WTC11 (cell line): Measurements from ENCODE around the gene CROCC2. TPM values are rescaled to one million over a fixed set of nuclear protein-coding genes. Genes with fewer than 3 reads are reported as not detected.

Source experiments
- ATAC-seq: fragments of 200-7000 bp; cut with Tn5 transposase; 2 replicates; pipeline ENCODE4 v1.10.0; 2021; ENCODE audit warnings: mild to moderate bottlenecking, moderate library complexity
- CTCF ChIA-PET: fragments of 300-600 bp; sonication (Branson Sonifier 250); formaldehyde crosslinking; loops from one replicate; lab custom pipeline; 2021; ENCODE audit warnings: antibody characterized with exemption; lab: Charles Lee
- POLR2A ChIA-PET: fragments of 350-600 bp; sonication (Branson Sonifier 250); formaldehyde crosslinking; loops from one replicate; lab custom pipeline; 2021; ENCODE audit warnings: antibody characterized with exemption; lab: Charles Lee
- DNase-seq: peaks from one replicate; pipeline ENCODE4 v3.0.0; 2021; ENCODE audit warnings: low spot score
- H3K27ac Mint-ChIP-seq: 2 replicates; pipeline ENCODE4 v1.8.0; 2021; ENCODE audit warnings: mixed read lengths
- H3K27me3 Mint-ChIP-seq: 2 replicates; pipeline ENCODE4 v1.8.0; 2021; ENCODE audit warnings: low read depth, mild to moderate bottlenecking, moderate library complexity, mixed read lengths
- H3K36me3 Mint-ChIP-seq: 2 replicates; pipeline ENCODE4 v1.8.0; 2021; ENCODE audit warnings: mixed read lengths
- H3K4me1 Mint-ChIP-seq: 2 replicates; pipeline ENCODE4 v1.8.0; 2022; ENCODE audit warnings: mixed read lengths
- H3K4me3 Mint-ChIP-seq: 2 replicates; pipeline ENCODE4 v1.8.0; 2021; ENCODE audit warnings: mild to moderate bottlenecking, moderate library complexity, mixed read lengths
- H3K9me3 Mint-ChIP-seq: 2 replicates; pipeline ENCODE4 v1.8.0; 2021; ENCODE audit warnings: mixed read lengths
- E2F1 ChIP-seq: sonication (generic); formaldehyde crosslinking; IDR thresholded peaks from 2 replicates; pipeline ENCODE4 v1.8.0; 2022; ENCODE audit warnings: mild to moderate bottlenecking, missing genetic modification reagents
- E2F4 ChIP-seq: sonication (generic); formaldehyde crosslinking; IDR thresholded peaks from 2 replicates; pipeline ENCODE4 v1.8.1; 2022; ENCODE audit warnings: low read depth, mild to moderate bottlenecking, moderate library complexity, missing genetic modification reagents, borderline replicate concordance
- ELF4 ChIP-seq: sonication (generic); formaldehyde crosslinking; IDR thresholded peaks from 2 replicates; pipeline ENCODE4 v1.8.1; 2022; ENCODE audit warnings: low read depth, mild to moderate bottlenecking, moderate library complexity, missing genetic modification reagents
- JAZF1 ChIP-seq: fragments of 250-450 bp; sonication (Bioruptor Pico); IDR thresholded peaks from 2 replicates; pipeline ENCODE4 v1.9.0; 2021; ENCODE audit warnings: moderate library complexity, mild to moderate bottlenecking, inconsistent platforms
- MLX ChIP-seq: sonication (generic); formaldehyde crosslinking; IDR thresholded peaks from 2 replicates; pipeline ENCODE4 v1.8.1; 2023; ENCODE audit warnings: mild to moderate bottlenecking, missing genetic modification reagents, moderate library complexity
- NFE2L1 ChIP-seq: sonication (generic); formaldehyde crosslinking; IDR thresholded peaks from 2 replicates; pipeline ENCODE4 v1.8.1; 2023; ENCODE audit warnings: missing genetic modification reagents
- NR2C2 ChIP-seq: sonication (generic); formaldehyde crosslinking; IDR thresholded peaks from 2 replicates; pipeline ENCODE4 v1.8.0; 2022; ENCODE audit warnings: mild to moderate bottlenecking, missing genetic modification reagents
- SOX15 ChIP-seq: fragments of 250-450 bp; sonication (Bioruptor Pico); IDR thresholded peaks from 2 replicates; pipeline ENCODE4 v1.9.0; 2021; ENCODE audit warnings: mild to moderate bottlenecking
- USF2 ChIP-seq: sonication (generic); formaldehyde crosslinking; IDR thresholded peaks from 2 replicates; pipeline ENCODE4 v1.8.1; 2023; ENCODE audit warnings: mild to moderate bottlenecking, missing genetic modification reagents, moderate library complexity
- ZNF232 ChIP-seq: sonication (generic); formaldehyde crosslinking; IDR thresholded peaks from 2 replicates; pipeline ENCODE4 v1.8.0; 2022; ENCODE audit warnings: mild to moderate bottlenecking, missing genetic modification reagents
- ZNF281 ChIP-seq: sonication (generic); formaldehyde crosslinking; IDR thresholded peaks from 2 replicates; pipeline ENCODE4 v1.8.0; 2023; ENCODE audit warnings: mild to moderate bottlenecking, missing genetic modification reagents
- ZNF416 ChIP-seq: fragments of 250-450 bp; sonication (Bioruptor Pico); IDR thresholded peaks from 2 replicates; pipeline ENCODE4 v1.9.0; 2021; ENCODE audit warnings: mild to moderate bottlenecking, inconsistent platforms
- ZNF425 ChIP-seq: fragments of 250-450 bp; sonication (Bioruptor Pico); conservative IDR thresholded peaks from 2 replicates; pipeline ENCODE4 v1.9.0; 2021; ENCODE audit warnings: mild to moderate bottlenecking
- total RNA-seq: library from RNA; stranded (reverse); gene quantifications from 3 replicates; pipeline ENCODE4 v1.2.3, GENCODE V29; 2021
- TF ChIP-seq, protein P1 (sequence below): sonication (generic); formaldehyde crosslinking; IDR thresholded peaks from 2 replicates; pipeline ENCODE4 v1.8.1; 2022; ENCODE audit warnings: mild to moderate bottlenecking, missing genetic modification reagents, moderate library complexity, borderline replicate concordance
- TF ChIP-seq, protein P2 (sequence below): sonication (generic); formaldehyde crosslinking; IDR thresholded peaks from 2 replicates; pipeline ENCODE4 v1.8.0; 2022; ENCODE audit warnings: mild to moderate bottlenecking, missing genetic modification reagents
- TF ChIP-seq, protein P3 (sequence below): fragments of 250-450 bp; sonication (Bioruptor Pico); IDR thresholded peaks from 2 replicates; pipeline ENCODE4 v1.8.0; 2021; ENCODE audit warnings: mild to moderate bottlenecking

CROCC2 gene
- total RNA-seq, 1 experiment from 2014 or later: not detected

DNA sequence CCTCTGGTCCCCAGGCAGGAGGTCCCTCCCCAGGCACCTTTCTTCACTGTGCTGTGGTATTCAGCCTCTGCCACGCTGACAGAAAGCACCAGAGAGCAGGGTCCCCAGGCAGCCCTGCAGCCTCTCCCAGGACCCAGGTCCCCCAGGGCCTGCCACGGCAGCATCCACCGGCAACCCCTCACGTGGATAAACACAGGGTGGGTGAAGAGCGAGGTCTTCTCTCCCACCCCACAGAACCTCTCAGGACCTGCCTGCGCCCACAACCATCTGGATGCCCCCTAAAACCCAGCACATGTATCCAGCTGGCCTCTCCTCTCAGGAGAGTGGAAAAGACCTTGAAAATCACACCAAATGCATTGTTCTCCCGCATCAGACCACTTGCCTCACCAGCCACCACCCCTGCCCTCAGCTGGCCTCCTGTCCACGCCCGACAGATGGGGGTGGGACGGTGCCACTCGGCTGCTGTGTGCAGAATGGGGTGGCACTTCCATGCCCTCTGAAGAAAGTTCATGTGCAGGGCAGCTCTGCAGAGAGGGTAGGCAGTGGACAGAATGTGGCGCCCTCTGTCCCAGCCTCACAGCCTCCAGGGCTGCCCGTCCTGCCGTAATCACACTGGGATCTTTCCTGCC is 4.0 kb upstream of the CROCC2 start:
- peaks cover 11% of the 10 kb centered on the region for H3K9me3 Mint-ChIP-seq
- H3K36me3 Mint-ChIP-seq: peaks cover 3% of the 10 kb centered on the region
- DNase-seq: no peak
- no peak for ATAC-seq
- TF ChIP-seq, protein P1, sequence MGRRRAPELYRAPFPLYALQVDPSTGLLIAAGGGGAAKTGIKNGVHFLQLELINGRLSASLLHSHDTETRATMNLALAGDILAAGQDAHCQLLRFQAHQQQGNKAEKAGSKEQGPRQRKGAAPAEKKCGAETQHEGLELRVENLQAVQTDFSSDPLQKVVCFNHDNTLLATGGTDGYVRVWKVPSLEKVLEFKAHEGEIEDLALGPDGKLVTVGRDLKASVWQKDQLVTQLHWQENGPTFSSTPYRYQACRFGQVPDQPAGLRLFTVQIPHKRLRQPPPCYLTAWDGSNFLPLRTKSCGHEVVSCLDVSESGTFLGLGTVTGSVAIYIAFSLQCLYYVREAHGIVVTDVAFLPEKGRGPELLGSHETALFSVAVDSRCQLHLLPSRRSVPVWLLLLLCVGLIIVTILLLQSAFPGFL (CRISPR knock-in tag): no peak
- no peak for TF ChIP-seq NR2C2 (CRISPR knock-in tag)
- TF ChIP-seq ZNF281: no peak
- no peak for TF ChIP-seq ZNF416 (CRISPR knock-in tag)
- POLR2A ChIA-PET: no interaction called here
- no peaks in the 10 kb centered on the region for H3K4me1 Mint-ChIP-seq
- no peak overlapping the region for H3K27ac Mint-ChIP-seq
- H3K4me3 Mint-ChIP-seq: no peak overlapping the region
- no peaks in the 10 kb centered on the region for H3K27me3 Mint-ChIP-seq
- CTCF ChIA-PET: interaction anchor here (0.6 kb wide), 1 partner anchor 239 kb away, joined by 3 read pairs; no protein-coding TSS in a partner anchor

DNA sequence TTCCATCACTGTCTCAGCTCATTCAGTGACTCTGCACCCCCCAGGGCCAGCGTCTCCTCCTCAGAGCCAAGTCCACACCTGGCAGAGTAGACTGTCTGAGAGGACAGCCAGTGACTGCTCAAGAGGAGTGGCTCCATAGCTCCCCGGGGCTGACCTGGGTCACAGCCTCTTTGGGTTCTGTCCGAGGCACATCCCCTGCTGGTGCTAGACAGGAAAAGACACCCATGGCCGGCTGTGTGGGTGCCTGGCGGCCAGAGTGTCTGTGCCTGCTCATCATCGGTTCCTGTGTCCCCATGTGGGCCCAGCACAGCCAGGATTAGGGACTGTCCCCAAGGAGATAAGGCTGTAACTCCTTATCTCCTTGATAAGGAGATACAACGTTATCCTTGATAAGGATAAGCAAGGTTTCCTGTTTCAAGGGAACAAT is 3.5 kb upstream of the CROCC2 start:
- peaks cover 3% of the 10 kb centered on the region for H3K36me3 Mint-ChIP-seq
- no peak overlapping the region for H3K4me3 Mint-ChIP-seq
- DNase-seq (no peak), ATAC-seq (no peak)
- no peaks in the 10 kb centered on the region for H3K27me3 Mint-ChIP-seq
- ChIA-PET CTCF (interaction anchor here (0.6 kb wide), 1 partner anchor 240 kb away, joined by 3 read pairs; no protein-coding TSS in a partner anchor), POLR2A (no interaction called here)
- peaks cover 11% of the 10 kb centered on the region for H3K9me3 Mint-ChIP-seq
- no peak overlapping the region for H3K27ac Mint-ChIP-seq
- H3K4me1 Mint-ChIP-seq: no peaks in the 10 kb centered on the region
- no peak for TF ChIP-seq ZNF281
- TF ChIP-seq SOX15 (CRISPR knock-in tag): no peak
- TF ChIP-seq MLX (CRISPR knock-in tag): no peak
- no peak for TF ChIP-seq JAZF1 (CRISPR knock-in tag)
- TF ChIP-seq ZNF425 (CRISPR knock-in tag): no peak
- no peak for TF ChIP-seq USF2 (CRISPR knock-in tag)
- TF ChIP-seq, protein P2, sequence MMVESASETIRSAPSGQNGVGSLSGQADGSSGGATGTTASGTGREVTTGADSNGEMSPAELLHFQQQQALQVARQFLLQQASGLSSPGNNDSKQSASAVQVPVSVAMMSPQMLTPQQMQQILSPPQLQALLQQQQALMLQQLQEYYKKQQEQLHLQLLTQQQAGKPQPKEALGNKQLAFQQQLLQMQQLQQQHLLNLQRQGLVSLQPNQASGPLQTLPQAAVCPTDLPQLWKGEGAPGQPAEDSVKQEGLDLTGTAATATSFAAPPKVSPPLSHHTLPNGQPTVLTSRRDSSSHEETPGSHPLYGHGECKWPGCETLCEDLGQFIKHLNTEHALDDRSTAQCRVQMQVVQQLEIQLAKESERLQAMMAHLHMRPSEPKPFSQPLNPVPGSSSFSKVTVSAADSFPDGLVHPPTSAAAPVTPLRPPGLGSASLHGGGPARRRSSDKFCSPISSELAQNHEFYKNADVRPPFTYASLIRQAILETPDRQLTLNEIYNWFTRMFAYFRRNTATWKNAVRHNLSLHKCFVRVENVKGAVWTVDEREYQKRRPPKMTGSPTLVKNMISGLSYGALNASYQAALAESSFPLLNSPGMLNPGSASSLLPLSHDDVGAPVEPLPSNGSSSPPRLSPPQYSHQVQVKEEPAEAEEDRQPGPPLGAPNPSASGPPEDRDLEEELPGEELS (CRISPR knock-in tag): no peak
- TF ChIP-seq ZNF232: no peak
- no peak for TF ChIP-seq E2F4 (CRISPR knock-in tag)
- no peak for TF ChIP-seq E2F1 (CRISPR knock-in tag)
- TF ChIP-seq ELF4 (CRISPR knock-in tag): no peak
- TF ChIP-seq, protein P3, sequence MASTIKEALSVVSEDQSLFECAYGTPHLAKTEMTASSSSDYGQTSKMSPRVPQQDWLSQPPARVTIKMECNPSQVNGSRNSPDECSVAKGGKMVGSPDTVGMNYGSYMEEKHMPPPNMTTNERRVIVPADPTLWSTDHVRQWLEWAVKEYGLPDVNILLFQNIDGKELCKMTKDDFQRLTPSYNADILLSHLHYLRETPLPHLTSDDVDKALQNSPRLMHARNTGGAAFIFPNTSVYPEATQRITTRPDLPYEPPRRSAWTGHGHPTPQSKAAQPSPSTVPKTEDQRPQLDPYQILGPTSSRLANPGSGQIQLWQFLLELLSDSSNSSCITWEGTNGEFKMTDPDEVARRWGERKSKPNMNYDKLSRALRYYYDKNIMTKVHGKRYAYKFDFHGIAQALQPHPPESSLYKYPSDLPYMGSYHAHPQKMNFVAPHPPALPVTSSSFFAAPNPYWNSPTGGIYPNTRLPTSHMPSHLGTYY (CRISPR knock-in tag): no peak
- no peak for TF ChIP-seq NFE2L1 (CRISPR knock-in tag)
